HepG2 (cell line): ENCODE measurements around the gene LRRIQ4. TPM values are rescaled to one million over a fixed set of nuclear protein-coding genes. Genes with fewer than 3 reads are reported as not detected.
A peak's percentile ranks its signal among the peaks of the same experiment; 100 is the strongest.

ENCODE experiments used
- GABPB1 ChIP-seq: IDR thresholded peaks from 2 replicates; pipeline ENCODE4 v1.6.1; 2016; ENCODE audit warnings: mild to moderate bottlenecking, missing genetic modification reagents, moderate library complexity, missing compliant biosample characterization
- GATAD1 ChIP-seq: IDR thresholded peaks from 2 replicates; pipeline ENCODE4 v1.6.1; 2016; ENCODE audit warnings: missing genetic modification reagents, missing compliant biosample characterization
- KLF6 ChIP-seq: IDR thresholded peaks from 2 replicates; pipeline ENCODE4 v1.8.0; 2016; ENCODE audit warnings: missing biosample characterization, missing genetic modification reagents
- PREB ChIP-seq: sonication (generic); formaldehyde crosslinking; IDR thresholded peaks from 2 replicates; pipeline ENCODE4 v1.4.0; 2020; ENCODE audit warnings: missing genetic modification reagents
- ZBTB2 ChIP-seq: sonication (generic); formaldehyde crosslinking; IDR thresholded peaks from 2 replicates; pipeline ENCODE4 v1.8.0; 2022; ENCODE audit warnings: low read depth, missing genetic modification reagents
- ZBTB3 ChIP-seq: sonication (generic); formaldehyde crosslinking; IDR thresholded peaks from 2 replicates; pipeline ENCODE4 v1.4.0; 2020; ENCODE audit warnings: low read depth, mild to moderate bottlenecking, moderate library complexity, missing genetic modification reagents, borderline replicate concordance
- ZNF207 ChIP-seq: fragments of 450-650 bp; IDR thresholded peaks from 2 replicates; pipeline ENCODE4 v1.6.1; 2016; ENCODE audit warnings: antibody characterized with exemption, borderline replicate concordance
- ZNF713 ChIP-seq: sonication (generic); formaldehyde crosslinking; IDR thresholded peaks from 2 replicates; pipeline ENCODE4 v1.4.0; 2020; ENCODE audit warnings: mild to moderate bottlenecking, missing genetic modification reagents
- ZNF878 ChIP-seq: sonication (generic); formaldehyde crosslinking; IDR thresholded peaks from 2 replicates; pipeline ENCODE4 v1.8.1; 2023; ENCODE audit warnings: mild to moderate bottlenecking, missing genetic modification reagents, moderate library complexity
- polyA plus RNA-seq, 8 experiments: library from polyadenylated mRNA; depleted of rRNA in 3 of 8; stranded (reverse) in 7 of 8; unstranded in 1 of 8; fragments of >200 nt; fragmentation: Illumina TruSeq in 4 of 8; extraction: Trizol in 4 of 8; gene quantifications; 2 replicates each; pipeline versions ENCODE4 v1.2.1 to v1.2.3, GENCODE V29; 2011 to 2016; ENCODE audit warnings: low read depth in 4 of 8, missing spikeins in 1 of 8, mixed read lengths in 1 of 8; ENCODE audit not compliant: insufficient read depth in 1 of 8
- total RNA-seq, 5 experiments: library from RNA; depleted of rRNA; stranded (reverse); fragments of >200 nt; fragmentation: Illumina TruSeq; extraction: Trizol; gene quantifications; 2 replicates each; pipeline ENCODE4 v1.2.3, GENCODE V29; 2016; ENCODE audit warnings: low read depth in 1 of 5
- TF ChIP-seq, protein P1 (sequence below): IDR thresholded peaks from 2 replicates; pipeline ENCODE4 v1.6.1; 2016; ENCODE audit warnings: mild to moderate bottlenecking
- TF ChIP-seq, protein P2 (sequence below), 2 experiments: fragments of 450-650 bp in 1 of 2; sonication (generic) in 1 of 2; formaldehyde crosslinking in 1 of 2; IDR thresholded peaks; 2 replicates each; pipeline versions ENCODE4 v1.6.1 to v1.8.0; 2016 to 2022; ENCODE audit warnings: antibody characterized with exemption in 1 of 2, mild to moderate bottlenecking in 1 of 2, missing genetic modification reagents in 1 of 2
- TF ChIP-seq, protein P3 (sequence below): sonication (generic); formaldehyde crosslinking; IDR thresholded peaks from 2 replicates; pipeline ENCODE4 v1.5.1; 2020; ENCODE audit warnings: mild to moderate bottlenecking, missing genetic modification reagents, moderate library complexity

LRRIQ4 gene
- total and polyA plus RNA-seq, 2 of the 13 experiments (the other 11 are each of a cell fraction or from before 2014, with no cell fraction given) = not detected

- TF ChIP-seq, protein P1, sequence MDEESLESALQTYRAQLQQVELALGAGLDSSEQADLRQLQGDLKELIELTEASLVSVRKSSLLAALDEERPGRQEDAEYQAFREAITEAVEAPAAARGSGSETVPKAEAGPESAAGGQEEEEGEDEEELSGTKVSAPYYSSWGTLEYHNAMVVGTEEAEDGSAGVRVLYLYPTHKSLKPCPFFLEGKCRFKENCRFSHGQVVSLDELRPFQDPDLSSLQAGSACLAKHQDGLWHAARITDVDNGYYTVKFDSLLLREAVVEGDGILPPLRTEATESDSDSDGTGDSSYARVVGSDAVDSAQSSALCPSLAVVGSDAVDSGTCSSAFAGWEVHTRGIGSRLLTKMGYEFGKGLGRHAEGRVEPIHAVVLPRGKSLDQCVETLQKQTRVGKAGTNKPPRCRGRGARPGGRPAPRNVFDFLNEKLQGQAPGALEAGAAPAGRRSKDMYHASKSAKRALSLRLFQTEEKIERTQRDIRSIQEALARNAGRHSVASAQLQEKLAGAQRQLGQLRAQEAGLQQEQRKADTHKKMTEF = peak; percentile 90
- TF ChIP-seq, protein P2, sequence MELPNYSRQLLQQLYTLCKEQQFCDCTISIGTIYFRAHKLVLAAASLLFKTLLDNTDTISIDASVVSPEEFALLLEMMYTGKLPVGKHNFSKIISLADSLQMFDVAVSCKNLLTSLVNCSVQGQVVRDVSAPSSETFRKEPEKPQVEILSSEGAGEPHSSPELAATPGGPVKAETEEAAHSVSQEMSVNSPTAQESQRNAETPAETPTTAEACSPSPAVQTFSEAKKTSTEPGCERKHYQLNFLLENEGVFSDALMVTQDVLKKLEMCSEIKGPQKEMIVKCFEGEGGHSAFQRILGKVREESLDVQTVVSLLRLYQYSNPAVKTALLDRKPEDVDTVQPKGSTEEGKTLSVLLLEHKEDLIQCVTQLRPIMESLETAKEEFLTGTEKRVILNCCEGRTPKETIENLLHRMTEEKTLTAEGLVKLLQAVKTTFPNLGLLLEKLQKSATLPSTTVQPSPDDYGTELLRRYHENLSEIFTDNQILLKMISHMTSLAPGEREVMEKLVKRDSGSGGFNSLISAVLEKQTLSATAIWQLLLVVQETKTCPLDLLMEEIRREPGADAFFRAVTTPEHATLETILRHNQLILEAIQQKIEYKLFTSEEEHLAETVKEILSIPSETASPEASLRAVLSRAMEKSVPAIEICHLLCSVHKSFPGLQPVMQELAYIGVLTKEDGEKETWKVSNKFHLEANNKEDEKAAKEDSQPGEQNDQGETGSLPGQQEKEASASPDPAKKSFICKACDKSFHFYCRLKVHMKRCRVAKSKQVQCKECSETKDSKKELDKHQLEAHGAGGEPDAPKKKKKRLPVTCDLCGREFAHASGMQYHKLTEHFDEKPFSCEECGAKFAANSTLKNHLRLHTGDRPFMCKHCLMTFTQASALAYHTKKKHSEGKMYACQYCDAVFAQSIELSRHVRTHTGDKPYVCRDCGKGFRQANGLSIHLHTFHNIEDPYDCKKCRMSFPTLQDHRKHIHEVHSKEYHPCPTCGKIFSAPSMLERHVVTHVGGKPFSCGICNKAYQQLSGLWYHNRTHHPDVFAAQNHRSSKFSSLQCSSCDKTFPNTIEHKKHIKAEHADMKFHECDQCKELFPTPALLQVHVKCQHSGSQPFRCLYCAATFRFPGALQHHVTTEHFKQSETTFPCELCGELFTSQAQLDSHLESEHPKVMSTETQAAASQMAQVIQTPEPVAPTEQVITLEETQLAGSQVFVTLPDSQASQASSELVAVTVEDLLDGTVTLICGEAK (IDR thresholded peaks at IDR 0.05) = no peak
- TF ChIP-seq, protein P2 (CRISPR knock-in tag; IDR thresholded peaks at IDR 0.05) = 0 out of 2 replicates have a peak, but pooled peaks have one; percentile 44
- TF ChIP-seq ZBTB2 (CRISPR knock-in tag) (no peak), ZNF207 (no peak), ZNF878 (CRISPR knock-in tag) (no peak), GABPB1 (CRISPR knock-in tag) (peak; percentile 98), ZNF713 (CRISPR knock-in tag) (no peak), GATAD1 (CRISPR knock-in tag) (peak; percentile 95), KLF6 (CRISPR knock-in tag) (peak; percentile 92), ZBTB3 (CRISPR knock-in tag) (0 out of 2 replicates have a peak, but pooled peaks have one; percentile 31), PREB (CRISPR knock-in tag) (no peak)
- TF ChIP-seq, protein P3, sequence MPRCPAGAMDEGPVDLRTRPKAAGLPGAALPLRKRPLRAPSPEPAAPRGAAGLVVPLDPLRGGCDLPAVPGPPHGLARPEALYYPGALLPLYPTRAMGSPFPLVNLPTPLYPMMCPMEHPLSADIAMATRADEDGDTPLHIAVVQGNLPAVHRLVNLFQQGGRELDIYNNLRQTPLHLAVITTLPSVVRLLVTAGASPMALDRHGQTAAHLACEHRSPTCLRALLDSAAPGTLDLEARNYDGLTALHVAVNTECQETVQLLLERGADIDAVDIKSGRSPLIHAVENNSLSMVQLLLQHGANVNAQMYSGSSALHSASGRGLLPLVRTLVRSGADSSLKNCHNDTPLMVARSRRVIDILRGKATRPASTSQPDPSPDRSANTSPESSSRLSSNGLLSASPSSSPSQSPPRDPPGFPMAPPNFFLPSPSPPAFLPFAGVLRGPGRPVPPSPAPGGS = peak; percentile 73
These were observed 39.5 kb upstream of the LRRIQ4 start, which contains the start of gene MYNN (continued) for GRCh38 chr3:169772897-169773816.
